ENCODE results near the gene VRK3. TPM values are rescaled to one million over a fixed set of nuclear protein-coding genes. Genes with fewer than 3 reads are reported as not detected.

Gene VRK3
- total and polyA plus RNA-seq, 2 of the 4 experiments (the other 2 are of a cell fraction): 28.7 to 35.8 TPM

DNA sequence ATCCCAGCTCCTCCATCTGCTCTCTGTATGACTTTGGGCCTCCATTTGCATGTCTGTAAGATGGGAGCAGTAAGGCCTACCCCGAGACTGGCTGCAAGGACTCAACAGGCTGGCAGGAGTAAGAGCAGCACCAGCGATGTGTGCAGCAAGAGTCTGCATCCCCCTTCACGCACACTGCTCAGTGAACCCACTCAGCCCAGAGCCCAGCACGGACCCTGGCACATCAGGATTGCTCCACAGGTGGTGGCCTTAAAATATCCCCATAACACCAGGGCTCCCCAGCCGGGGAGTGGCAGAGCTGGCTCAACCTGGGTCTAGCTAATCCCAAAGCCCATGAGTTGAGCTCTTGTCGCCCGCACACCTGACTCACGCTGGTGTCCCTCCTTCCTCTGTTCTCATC is 23.4 kb downstream of the VRK3 start:
- Histone ChIP-seq H4K5ac (ENCODE audit: low read depth, low read length) (no peak overlapping the region), H4K8ac (ENCODE audit: low read depth in 2 of 2, low read length in 2 of 2) (no peak overlapping the region), H4K20me1 (ENCODE audit: insufficient read depth, low read length) (peaks cover 29% of the 10 kb centered on the region), H3K9ac (ENCODE audit: low read depth, low read length) (no peak overlapping the region), H3K9me3 (ENCODE audit: control insufficient read depth, insufficient read depth, low read length) (no peaks in the 10 kb centered on the region), H3K18ac (ENCODE audit: low read depth, low read length) (no peak overlapping the region), H2AFZ (replicated peaks; ENCODE audit: low read length, poor library complexity) (no peak overlapping the region), H2BK15ac (ENCODE audit: low read depth, low read length) (no peak overlapping the region), H3K36me3 (ENCODE audit: control insufficient read depth, insufficient read depth, low read length) (peaks cover 66% of the 10 kb centered on the region), H3K4me1 (ENCODE audit: control insufficient read depth, insufficient read depth, low read length) (peaks cover 10% of the 10 kb centered on the region), H3K4me3 (ENCODE audit: insufficient read depth, low read depth, low read length) (no peak overlapping the region), H4K91ac (ENCODE audit: insufficient read depth, low read depth, low read length) (no peak overlapping the region), H3K14ac (replicated peaks; ENCODE audit: low read depth, low read length) (no peak overlapping the region), H2BK120ac (ENCODE audit: low read depth, low read length) (no peak overlapping the region), H2AK9ac (replicated peaks; ENCODE audit: low read depth, low read length, poor library complexity) (no peak overlapping the region), H3K27me3 (ENCODE audit: control insufficient read depth, insufficient read depth, low read length) (no peaks in the 10 kb centered on the region), H3K23ac (ENCODE audit: low read depth, low read length) (no peak overlapping the region), H3K4ac (ENCODE audit: low read depth, low read length) (no peak overlapping the region; the same call in 1 of the 2 replicates), H2AK5ac (ENCODE audit: low read depth, low read length) (no peak overlapping the region; the same call in 1 of the 2 replicates), H3K4me2 (ENCODE audit: low read depth, low read length) (no peak overlapping the region), H3K9me1 (ENCODE audit: insufficient read depth, low read length) (peaks cover 19% of the 10 kb centered on the region), H3K27ac (ENCODE audit: insufficient read depth, low read length) (no peak overlapping the region), H2BK5ac (ENCODE audit: low read depth, low read length, poor library complexity, severe bottlenecking) (no peak overlapping the region), H3K56ac (ENCODE audit: extremely low read depth, insufficient read depth, low read length) (no peak overlapping the region), H2BK20ac (ENCODE audit: low read depth, low read length) (no peak overlapping the region), H3K79me1 (ENCODE audit: low read depth in 1 of 2, low read length in 2 of 2) (peaks cover 12 to 55% of the 10 kb centered on the region in 2 experiments)
- TF ChIP-seq, protein P1, sequence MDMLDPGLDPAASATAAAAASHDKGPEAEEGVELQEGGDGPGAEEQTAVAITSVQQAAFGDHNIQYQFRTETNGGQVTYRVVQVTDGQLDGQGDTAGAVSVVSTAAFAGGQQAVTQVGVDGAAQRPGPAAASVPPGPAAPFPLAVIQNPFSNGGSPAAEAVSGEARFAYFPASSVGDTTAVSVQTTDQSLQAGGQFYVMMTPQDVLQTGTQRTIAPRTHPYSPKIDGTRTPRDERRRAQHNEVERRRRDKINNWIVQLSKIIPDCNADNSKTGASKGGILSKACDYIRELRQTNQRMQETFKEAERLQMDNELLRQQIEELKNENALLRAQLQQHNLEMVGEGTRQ (IDR thresholded peaks at IDR 0.05; ENCODE audit: low read depth, low read length): no peak
- intact Hi-C loops (cut with micrococcal nuclease): no loop called here
- ATAC-seq (ENCODE audit: low read depth) (no peak), DNase-seq (no peak)
- 100% methylated on average over 2 of the region's 8 CpGs; no CpG with 5 or more reads in 1 of the 2 experiments for WGBS, 2 experiments (ENCODE audit: extremely low coverage in 2 of 2, insufficient read length in 1 of 2)
- dilution Hi-C loops (cut with HindIII; ENCODE audit: low sequenced_read_pairs, unreplicated experiment): no loop called here
- no TSS peak for BruUV-seq (replicated peaks)
- in situ Hi-C loops (cut with MboI; ENCODE audit: low sequenced_read_pairs): no loop called here
- POLR2A ChIA-PET (ENCODE audit: unreplicated experiment): no interaction called here
- CTCF ChIA-PET: interaction anchor here (1.4 kb wide), 1 partner anchor 11 kb away, joined by 3 read pairs; no protein-coding TSS in a partner anchor

Data from IMR-90 (cell line).